ENCODE measurements around the gene SNX18. TPM values are rescaled to one million over a fixed set of nuclear protein-coding genes. Genes with fewer than 3 reads are reported as not detected.
"Not testable (repeated sequence)": the region's sequence is repeated elsewhere in the genome, so short reads cannot be mapped to it uniquely, and the experiment has no call there.

The SNX18 gene
- total RNA-seq, 1 donor from 2014 or later, result 17.2 TPM

GRCh38 chr5:54476682-54477081, 40.9 kb upstream of the SNX18 start:
- Mint-ChIP-seq H3K27ac (no peak overlapping the region), H3K27me3 (ENCODE audit: low read depth) (no peaks in the 10 kb centered on the region), H3K4me3 (no peak overlapping the region), H3K4me1 (no peaks in the 10 kb centered on the region), H3K9me3 (no peaks in the 10 kb centered on the region), H3K36me3 (no peaks in the 10 kb centered on the region)
- TF ChIP-seq, protein P1, sequence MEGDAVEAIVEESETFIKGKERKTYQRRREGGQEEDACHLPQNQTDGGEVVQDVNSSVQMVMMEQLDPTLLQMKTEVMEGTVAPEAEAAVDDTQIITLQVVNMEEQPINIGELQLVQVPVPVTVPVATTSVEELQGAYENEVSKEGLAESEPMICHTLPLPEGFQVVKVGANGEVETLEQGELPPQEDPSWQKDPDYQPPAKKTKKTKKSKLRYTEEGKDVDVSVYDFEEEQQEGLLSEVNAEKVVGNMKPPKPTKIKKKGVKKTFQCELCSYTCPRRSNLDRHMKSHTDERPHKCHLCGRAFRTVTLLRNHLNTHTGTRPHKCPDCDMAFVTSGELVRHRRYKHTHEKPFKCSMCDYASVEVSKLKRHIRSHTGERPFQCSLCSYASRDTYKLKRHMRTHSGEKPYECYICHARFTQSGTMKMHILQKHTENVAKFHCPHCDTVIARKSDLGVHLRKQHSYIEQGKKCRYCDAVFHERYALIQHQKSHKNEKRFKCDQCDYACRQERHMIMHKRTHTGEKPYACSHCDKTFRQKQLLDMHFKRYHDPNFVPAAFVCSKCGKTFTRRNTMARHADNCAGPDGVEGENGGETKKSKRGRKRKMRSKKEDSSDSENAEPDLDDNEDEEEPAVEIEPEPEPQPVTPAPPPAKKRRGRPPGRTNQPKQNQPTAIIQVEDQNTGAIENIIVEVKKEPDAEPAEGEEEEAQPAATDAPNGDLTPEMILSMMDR (IDR thresholded peaks at IDR 0.05; ENCODE audit: unreplicated experiment), result no peak
- no peak for DNase-seq (ENCODE audit: low spot score in 2 of 2, unreplicated experiment in 2 of 2)

GRCh38 chr5:54477941-54478478, 39.5 kb upstream of the SNX18 start:
- Mint-ChIP-seq H3K9me3 (no peaks in the 10 kb centered on the region), H3K4me1 (no peaks in the 10 kb centered on the region), H3K36me3 (no peaks in the 10 kb centered on the region), H3K4me3 (no peak overlapping the region), H3K27me3 (ENCODE audit: low read depth) (no peaks in the 10 kb centered on the region), H3K27ac (no peak overlapping the region)
- no peak for DNase-seq (ENCODE audit: low spot score in 2 of 2, unreplicated experiment in 2 of 2)
- TF ChIP-seq, protein P1 (IDR thresholded peaks at IDR 0.05; ENCODE audit: unreplicated experiment), result no peak

DNA sequence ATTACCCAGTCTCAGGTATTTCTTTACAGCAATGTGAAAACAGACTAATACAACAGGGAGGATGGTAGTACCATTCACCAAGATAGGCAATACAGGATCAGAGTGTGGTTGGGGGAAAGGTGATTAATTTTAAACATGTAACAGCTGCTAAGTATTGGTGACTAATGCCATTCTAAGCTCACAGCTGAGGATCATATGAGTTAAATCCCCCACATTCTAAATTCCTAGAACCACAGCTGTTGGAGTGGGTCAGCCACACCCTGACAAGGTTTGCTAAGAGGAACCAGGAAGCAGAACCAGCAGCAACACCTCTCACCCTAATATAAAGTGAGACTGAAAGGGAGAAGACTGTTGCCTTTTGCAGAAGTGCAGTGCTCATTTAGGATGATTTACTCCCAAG, 37.3 kb upstream of the SNX18 start:
- no peaks in the 10 kb centered on the region for H3K4me1 Mint-ChIP-seq
- TF ChIP-seq, protein P1 (IDR thresholded peaks at IDR 0.05; ENCODE audit: unreplicated experiment), result no peak
- H3K4me3 Mint-ChIP-seq, result no peak overlapping the region
- no peaks in the 10 kb centered on the region for H3K27me3 Mint-ChIP-seq (ENCODE audit: low read depth)
- no peaks in the 10 kb centered on the region for H3K36me3 Mint-ChIP-seq
- peaks cover 2% of the 10 kb centered on the region for H3K9me3 Mint-ChIP-seq
- H3K27ac Mint-ChIP-seq, result no peak overlapping the region
- DNase-seq (ENCODE audit: low spot score in 2 of 2, unreplicated experiment in 2 of 2), result no peak

GRCh38 chr5:54484219-54484894, 33.2 kb upstream of the SNX18 start:
- H3K27ac Mint-ChIP-seq, result no peak overlapping the region
- TF ChIP-seq, protein P1 (IDR thresholded peaks at IDR 0.05; ENCODE audit: unreplicated experiment), result no peak
- no peaks in the 10 kb centered on the region for H3K36me3 Mint-ChIP-seq
- no peak for DNase-seq (ENCODE audit: low spot score in 2 of 2, unreplicated experiment in 2 of 2)
- no peak overlapping the region for H3K4me3 Mint-ChIP-seq
- H3K9me3 Mint-ChIP-seq, result peaks cover 4% of the 10 kb centered on the region
- no peaks in the 10 kb centered on the region for H3K4me1 Mint-ChIP-seq
- no peaks in the 10 kb centered on the region for H3K27me3 Mint-ChIP-seq (ENCODE audit: low read depth)

DNA sequence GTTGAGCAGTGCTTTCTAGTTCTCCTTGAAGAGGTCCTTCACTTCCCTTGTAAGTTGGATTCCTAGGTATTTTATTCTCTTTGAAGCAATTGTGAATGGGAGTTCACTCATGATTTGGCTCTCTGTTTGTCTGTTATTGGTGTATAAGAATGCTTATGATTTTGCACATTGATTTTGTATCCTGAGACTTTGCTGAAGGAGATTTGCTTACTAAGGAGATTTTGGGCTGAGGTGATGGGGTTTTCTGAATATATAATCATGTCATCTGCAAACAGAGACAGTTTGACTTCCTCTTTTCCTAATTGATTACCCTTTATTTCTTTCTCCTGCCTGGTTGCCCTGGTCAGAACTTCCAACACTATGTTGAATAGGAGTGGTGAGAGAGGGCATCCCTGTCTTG, 31.9 kb upstream of the SNX18 start:
- not testable (repeated sequence) for H3K4me3 Mint-ChIP-seq; H3K9me3 Mint-ChIP-seq; DNase-seq (ENCODE audit: low spot score in 2 of 2, unreplicated experiment in 2 of 2); H3K27ac Mint-ChIP-seq; H3K36me3 Mint-ChIP-seq; H3K27me3 Mint-ChIP-seq (ENCODE audit: low read depth); H3K4me1 Mint-ChIP-seq

DNA sequence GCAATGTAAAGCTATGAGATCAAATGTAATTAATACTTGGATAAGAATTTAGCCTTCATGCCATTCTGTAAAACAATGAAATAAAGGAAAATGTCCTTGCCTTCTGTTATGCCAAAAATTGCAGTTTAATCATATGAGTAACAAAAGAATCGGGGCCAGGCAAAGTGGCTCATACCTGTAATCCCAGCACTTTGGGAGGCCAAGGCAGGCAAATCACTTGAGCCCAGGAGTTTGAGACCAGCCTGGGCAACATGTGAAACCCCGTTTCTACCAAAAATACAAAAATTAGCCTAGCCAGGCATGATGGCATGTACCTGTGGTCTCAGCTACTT, 27.9 kb upstream of the SNX18 start:
- not testable (repeated sequence) for H3K27me3 Mint-ChIP-seq (ENCODE audit: low read depth); H3K4me1 Mint-ChIP-seq; H3K4me3 Mint-ChIP-seq; H3K27ac Mint-ChIP-seq; H3K9me3 Mint-ChIP-seq; H3K36me3 Mint-ChIP-seq; DNase-seq (ENCODE audit: low spot score in 2 of 2, unreplicated experiment in 2 of 2)
- TF ChIP-seq, protein P1 (IDR thresholded peaks at IDR 0.05; ENCODE audit: unreplicated experiment), result peak; percentile 29

Measured in mesothelial cell of epicardium (in vitro differentiated cells).